Neutrophil (primary cell): ENCODE results near the gene SEC61G.

Experiments
- H3K27ac ChIP-seq: fragments of 200-600 bp; sonication (generic); 2 replicates; pipeline ENCODE4 v1.5.1; 2016; ENCODE audit warnings: mild to moderate bottlenecking, moderate library complexity
- H3K27me3 ChIP-seq: fragments of 200-600 bp; sonication (generic); 2 replicates; pipeline ENCODE4 v1.6.0; 2016; ENCODE audit warnings: mild to moderate bottlenecking
- H3K36me3 ChIP-seq: fragments of 200-600 bp; sonication (generic); 2 replicates; pipeline ENCODE4 v1.5.1; 2017
- H3K4me1 ChIP-seq, 2 experiments: fragments of 200-600 bp in 1 of 2; sonication (generic) in 1 of 2; 1 replicate in 1 of 2; 2 replicates in 1 of 2; pipeline versions ENCODE4 v1.5.1 to v1.6.1; 2013 to 2016; ENCODE audit warnings: low read depth in 1 of 2, low read length in 1 of 2, mild to moderate bottlenecking in 1 of 2, moderate library complexity in 1 of 2; ENCODE audit not compliant: control insufficient read depth in 1 of 2, insufficient read depth in 1 of 2
- H3K4me3 ChIP-seq, 2 experiments: fragments of 200-600 bp in 1 of 2; sonication (generic) in 1 of 2; 1 replicate in 1 of 2; 2 replicates in 1 of 2; pipeline ENCODE4 v1.5.1; 2013 to 2016; ENCODE audit warnings: low read depth in 1 of 2, low read length in 1 of 2, mild to moderate bottlenecking in 1 of 2, moderate library complexity in 1 of 2
- H3K9me3 ChIP-seq: fragments of 200-600 bp; sonication (generic); 2 replicates; pipeline ENCODE4 v1.5.1; 2016
- CTCF ChIP-seq: fragments of 200-600 bp; sonication (generic); IDR thresholded peaks from 2 replicates; pipeline ENCODE4 v1.5.1; 2016; ENCODE audit warnings: antibody characterized with exemption

Gene SEC61G

DNA sequence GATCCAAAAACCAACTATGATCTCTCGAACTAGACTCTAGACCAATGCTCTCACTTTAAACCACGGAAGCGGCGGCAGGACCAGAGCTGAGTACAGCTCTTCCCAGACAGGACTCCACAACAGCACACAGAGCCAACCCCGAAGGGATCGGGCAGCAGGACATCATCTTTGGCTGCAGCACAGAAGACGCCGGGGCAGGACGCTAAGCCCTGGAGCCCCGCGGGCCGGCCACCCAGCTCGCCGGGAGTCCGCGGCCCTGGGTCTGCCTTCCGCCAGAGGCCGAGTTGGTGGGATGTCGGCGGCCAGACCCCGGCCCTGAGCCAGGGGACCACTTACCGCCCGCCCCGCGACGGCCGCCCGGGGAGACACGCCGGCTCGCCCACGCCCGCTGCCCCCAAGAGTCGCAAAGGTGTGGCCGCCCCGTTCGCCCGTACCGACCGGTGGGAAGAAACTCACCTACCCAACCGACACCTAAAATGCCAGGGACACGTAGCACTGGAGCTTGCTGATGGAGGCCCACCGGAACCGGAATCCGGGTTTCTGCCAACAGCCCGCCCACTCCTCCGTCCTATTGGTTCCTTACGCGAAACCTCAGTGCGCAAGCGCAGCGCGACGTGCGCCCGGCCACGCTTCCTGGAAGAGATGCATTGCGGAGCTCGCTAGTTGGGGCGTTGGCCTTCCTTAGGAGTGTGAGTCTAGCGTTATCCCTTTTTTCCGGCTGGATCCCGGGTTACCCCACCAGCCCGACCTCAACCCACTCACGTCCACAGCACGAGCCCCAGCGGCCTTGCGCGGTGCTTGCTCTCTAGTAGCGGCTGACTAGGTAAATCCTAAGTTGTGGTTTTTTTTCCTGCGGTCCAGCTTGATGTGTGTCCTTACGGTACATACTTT lies at the start of gene SEC61G:
TSS of gene SEC61G (minus strand) at position 510 of the 891 bp plus-strand sequence. CDS start 1,623 bp downstream, outside the sequence.
- no peak for TF ChIP-seq CTCF
- H3K27me3 ChIP-seq: peaks cover 26% of the 10 kb centered on the region
- H3K4me1 ChIP-seq: peaks cover 17 to 20% of the 10 kb centered on the region in 2 experiments
- peak within 1 kb of the TSS; percentile 83 to 97 for H3K4me3 ChIP-seq
- H3K36me3 ChIP-seq: peaks cover 2% of the 10 kb centered on the region
- H3K27ac ChIP-seq: peak within 1 kb of the TSS; percentile 41
- no peaks in the 10 kb centered on the region for H3K9me3 ChIP-seq

GRCh38 chr7:54802841-54803240 lies 43.8 kb upstream of the SEC61G start:
- no peak overlapping the region for H3K27ac ChIP-seq
- no peaks in the 10 kb centered on the region for H3K4me1 ChIP-seq
- H3K9me3 ChIP-seq: no peaks in the 10 kb centered on the region
- no peaks in the 10 kb centered on the region for H3K36me3 ChIP-seq
- no peak for TF ChIP-seq CTCF
- H3K27me3 ChIP-seq: no peaks in the 10 kb centered on the region
- no peak overlapping the region for H3K4me3 ChIP-seq

GRCh38 chr7:54802114-54802513 lies 43.1 kb upstream of the SEC61G start:
- Histone ChIP-seq H3K9me3 (no peaks in the 10 kb centered on the region), H3K27ac (no peak overlapping the region), H3K27me3 (no peaks in the 10 kb centered on the region), H3K4me1 (no peaks in the 10 kb centered on the region), H3K36me3 (no peaks in the 10 kb centered on the region), H3K4me3 (no peak overlapping the region)
- no peak for TF ChIP-seq CTCF

DNA sequence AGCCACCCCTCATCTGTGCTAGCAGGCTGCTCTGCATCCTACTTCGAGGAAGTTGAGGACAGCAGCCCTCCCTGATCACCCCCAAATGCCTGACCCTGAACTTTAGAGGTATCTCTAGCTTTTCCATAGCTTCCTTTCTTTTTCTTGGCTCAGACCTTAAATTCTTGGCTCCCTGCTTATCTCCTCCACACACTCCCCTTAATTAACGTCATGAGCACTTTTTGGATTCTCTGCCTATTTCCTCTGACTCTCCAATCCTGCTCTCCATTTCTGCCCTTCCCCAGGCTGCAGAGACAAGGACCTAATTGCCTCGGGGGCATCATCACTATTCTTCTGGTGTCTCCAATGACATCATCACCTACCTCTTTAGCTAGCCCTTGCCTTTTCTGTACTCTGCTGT lies 40.8 kb upstream of the SEC61G start:
- Histone ChIP-seq H3K36me3 (no peaks in the 10 kb centered on the region), H3K27me3 (no peaks in the 10 kb centered on the region), H3K9me3 (no peaks in the 10 kb centered on the region), H3K27ac (no peak overlapping the region), H3K4me1 (no peaks in the 10 kb centered on the region), H3K4me3 (no peak overlapping the region)
- TF ChIP-seq CTCF: no peak

DNA sequence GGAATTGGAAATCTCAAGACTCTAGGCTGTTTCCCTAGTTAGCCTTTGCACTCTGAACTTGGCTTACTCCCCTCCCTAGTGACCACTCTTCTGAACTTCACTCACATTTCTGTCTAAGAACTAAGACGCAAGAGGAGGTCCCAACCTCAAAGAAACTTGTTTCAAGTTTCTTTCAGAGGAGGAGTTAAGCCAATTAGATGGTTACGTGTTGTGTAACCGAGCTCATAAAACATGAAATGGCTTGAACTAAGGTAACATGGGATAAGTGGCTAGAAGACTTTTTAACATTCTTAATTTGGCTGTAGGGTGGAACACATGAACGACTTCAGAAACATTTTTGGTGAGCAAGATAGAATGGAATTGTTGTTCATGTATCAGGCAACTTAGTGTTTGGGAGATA lies 39.5 kb upstream of the SEC61G start:
- Histone ChIP-seq H3K9me3 (no peaks in the 10 kb centered on the region), H3K4me1 (no peaks in the 10 kb centered on the region)

More for the DNA sequence above, 39.5 kb upstream of the SEC61G start:
- no peaks in the 10 kb centered on the region for H3K36me3 ChIP-seq
- H3K4me3 ChIP-seq: no peak overlapping the region
- no peak overlapping the region for H3K27ac ChIP-seq
- H3K27me3 ChIP-seq: no peaks in the 10 kb centered on the region
- TF ChIP-seq CTCF: no peak
